ENCODE measurements around the gene ITM2B. TPM values are rescaled to one million over a fixed set of nuclear protein-coding genes. Genes with fewer than 3 reads are reported as not detected.

The ITM2B gene
- total RNA-seq (100 to 1,000 TPM; 402 to 772 (median 504) TPM), polyA plus RNA-seq (100 to 1,000 TPM; 255 to 338 TPM)
- long read RNA-seq, donor 1, full-length matches to known transcripts, result 700 of 719 reads
- long read RNA-seq, donor 1, partial matches to known transcripts, result 13 of 719 reads
- long read RNA-seq, donor 1, other reads (novel, unspliced or antisense), result 6 of 719 reads
- long read RNA-seq, donor 2, full-length matches to known transcripts, result 1,905 of 1,961 reads
- long read RNA-seq, donor 2, partial matches to known transcripts, result 40 of 1,961 reads
- long read RNA-seq, donor 2, other reads (novel, unspliced or antisense), result 16 of 1,961 reads
- long read RNA-seq, donor 3, full-length matches to known transcripts, result 432 of 444 reads
- long read RNA-seq, donor 3, partial matches to known transcripts, result 11 of 444 reads
- long read RNA-seq, donor 3, other reads (novel, unspliced or antisense), result 1 of 444 reads

- ATAC-seq, result peak; percentile 68 to 95 (median 88)
- no peaks in the 10 kb centered on the region for H3K27me3 ChIP-seq
- H3K36me3 ChIP-seq, result peaks cover 0 to 18% (median 0%) of the 10 kb centered on the region in 9 donors
- peak within 1 kb of the TSS; percentile 99 to 100 (median 100) for H3K27ac ChIP-seq
- H3K4me3 ChIP-seq, result peak within 1 kb of the TSS; percentile 84 to 100 (median 96)
- 0 to 1% (median 0%) methylated on average over 5 to 94 of the region's 94 CpGs for WGBS, 4 donors
- no peaks in the 10 kb centered on the region for H3K9me3 ChIP-seq
- peak; percentile 84 to 91 (median 87) for DNase-seq
- intact Hi-C loops (cut with DNase I), result loop anchor here (2.0 to 10.0 kb wide), 11 partner anchors 69 to 352 kb away; partner anchors contain the start of genes MED4 (in 7 of the 10), RB1 (in 2 of the 10) and RCBTB2 (in 1 of the 10)
- peaks cover 6 to 58% (median 39%) of the 10 kb centered on the region in 12 donors for H3K4me1 ChIP-seq
- peak; percentile 67 to 94 for TF ChIP-seq POLR2A (IDR thresholded peaks at IDR 0.05)
- TF ChIP-seq CTCF (IDR thresholded peaks at IDR 0.05), result peak in 11 of 12 donors; percentile 28 to 64 (median 48)
Measured at GRCh38 chr13:48233046-48233888, at the start of gene ITM2B. Gene ITM2B (plus strand): TSS chr13:48233206. CDS start chr13:48233361, 155 bp downstream.

DNA sequence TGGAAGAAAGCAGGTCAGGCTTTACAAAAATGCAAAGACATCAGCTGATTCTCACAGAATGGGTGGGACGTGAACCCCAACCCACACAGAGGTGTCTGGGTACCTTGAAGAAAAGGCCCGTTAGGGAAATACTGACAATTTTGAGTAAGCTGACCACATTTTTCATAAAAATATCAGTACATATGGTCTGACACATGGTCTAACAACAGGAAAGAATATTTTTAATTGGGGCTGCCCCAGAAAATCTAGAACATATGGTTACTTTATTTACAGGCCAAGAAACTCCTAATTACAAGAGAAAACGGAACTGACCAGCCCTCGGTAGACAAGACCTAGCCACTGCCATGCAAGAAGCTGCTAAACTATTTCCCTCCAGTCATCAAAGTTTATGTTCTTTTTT, 48.7 kb upstream of the ITM2B start:
- 90 to 94% (median 93%) methylated on average over 4 of the region's 4 CpGs for WGBS, 4 donors
- H3K36me3 ChIP-seq, result no peaks in the 10 kb centered on the region
- H3K27ac ChIP-seq, result no peak overlapping the region
- no peak for ATAC-seq
- H3K4me1 ChIP-seq, result peaks cover 0 to 51% (median 0%) of the 10 kb centered on the region in 12 donors
- H3K27me3 ChIP-seq, result no peaks in the 10 kb centered on the region
- no peaks in the 10 kb centered on the region for H3K9me3 ChIP-seq
- no peak overlapping the region for H3K4me3 ChIP-seq
- no peak for DNase-seq
- intact Hi-C loops (cut with DNase I), result no loop called here
- no peak for TF ChIP-seq CTCF (IDR thresholded peaks at IDR 0.05)
- no peak for TF ChIP-seq POLR2A (IDR thresholded peaks at IDR 0.05)

DNA sequence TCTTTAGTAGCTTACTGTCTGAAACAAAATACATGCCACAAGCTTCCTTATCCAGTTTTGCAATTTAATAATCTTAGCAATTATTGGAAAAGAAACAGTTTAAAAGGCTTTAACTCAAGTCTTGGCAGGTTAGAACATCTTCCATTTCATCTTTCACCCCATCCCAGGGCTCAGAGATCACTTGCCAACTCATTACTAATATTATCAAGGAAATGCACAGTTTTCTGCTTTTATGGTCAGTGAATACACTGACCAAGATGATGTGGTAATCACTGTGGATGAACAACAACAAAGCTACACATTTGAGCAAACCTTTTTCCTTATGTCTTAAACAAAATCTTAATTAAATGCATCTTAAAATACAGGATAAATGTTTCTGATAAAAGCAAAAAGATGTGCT, 48.0 kb upstream of the ITM2B start:
- intact Hi-C loops (cut with DNase I), result no loop called here
- H3K36me3 ChIP-seq, result no peaks in the 10 kb centered on the region
- TF ChIP-seq CTCF (IDR thresholded peaks at IDR 0.05) (no peak), POLR2A (IDR thresholded peaks at IDR 0.05) (no peak)
- H3K27me3 ChIP-seq, result no peaks in the 10 kb centered on the region
- H3K27ac ChIP-seq, result no peak overlapping the region
- no peaks in the 10 kb centered on the region for H3K9me3 ChIP-seq
- peaks cover 0 to 51% (median 0%) of the 10 kb centered on the region in 12 donors for H3K4me1 ChIP-seq
- DNase-seq (no peak), ATAC-seq (no peak)
- no peak overlapping the region for H3K4me3 ChIP-seq

DNA sequence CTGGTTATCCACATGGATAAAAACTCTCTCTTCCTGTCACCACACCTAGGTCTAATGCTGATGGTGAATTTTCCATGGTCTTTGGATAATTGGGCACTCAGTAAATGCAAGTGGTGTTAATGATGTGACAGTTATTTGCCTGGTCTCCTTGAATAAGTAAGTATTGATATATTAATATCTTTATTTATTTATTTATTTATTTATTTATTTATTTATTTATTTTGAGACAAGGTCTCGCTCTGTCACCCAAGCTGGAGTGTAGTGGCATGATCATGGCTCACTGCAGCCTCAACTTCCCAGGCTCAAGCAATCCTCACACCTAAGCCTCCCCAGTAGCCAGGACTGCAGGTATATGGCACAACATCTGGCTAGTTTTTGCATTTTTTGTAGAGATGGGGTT, 46.3 kb upstream of the ITM2B start:
- Histone ChIP-seq H3K36me3 (no peaks in the 10 kb centered on the region), H3K27ac (no peak overlapping the region), H3K4me1 (peaks cover 0 to 45% (median 0%) of the 10 kb centered on the region in 12 donors), H3K9me3 (no peaks in the 10 kb centered on the region), H3K27me3 (no peaks in the 10 kb centered on the region), H3K4me3 (no peak overlapping the region)
- intact Hi-C loops (cut with DNase I), result no loop called here
- no peak for ATAC-seq
- TF ChIP-seq CTCF (IDR thresholded peaks at IDR 0.05) (no peak), POLR2A (IDR thresholded peaks at IDR 0.05) (no peak)
- WGBS, 4 donors, result 91 to 100% (median 100%) methylated on average over 1 of the region's 1 CpG
- no peak for DNase-seq
